ENCODE results near the gene MEF2C.

DNA sequence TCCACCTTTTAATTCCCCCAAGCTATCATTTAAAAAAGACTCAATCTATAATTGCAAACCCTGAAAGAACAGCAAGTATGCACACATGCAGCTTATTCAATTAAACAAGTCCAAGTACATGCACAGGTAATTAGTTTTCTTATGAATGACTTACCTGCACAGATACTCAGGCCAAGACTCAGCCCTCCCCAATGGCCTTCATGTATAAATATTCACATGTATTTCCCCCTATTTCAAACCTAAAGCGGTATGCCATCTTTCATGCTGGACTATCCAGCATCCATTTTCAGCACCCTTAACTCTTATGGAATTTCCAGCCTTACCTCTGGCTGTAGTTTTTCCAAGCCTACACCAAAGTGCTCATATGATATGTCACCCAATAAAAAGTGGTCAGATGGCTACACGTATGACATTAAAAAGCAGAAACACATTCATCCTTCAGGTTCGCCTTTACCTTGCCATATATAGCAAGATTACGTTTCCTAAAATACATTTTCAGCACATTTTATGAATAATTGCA, 205.5 kb downstream of the MEF2C start:
- TF ChIP-seq POLR2A (IDR thresholded peaks at IDR 0.05) (no peak), CTCF (IDR thresholded peaks at IDR 0.05) (no peak)
